T-helper 22 cell (primary cell): ENCODE data around the gene COMMD1.
"Not testable (repeated sequence)": the region's sequence is repeated elsewhere in the genome, so short reads cannot be mapped to it uniquely, and the experiment has no call there.

Source experiments
- DNase-seq: peaks from one replicate; pipeline ENCODE4 v3.0.0-alpha.2; 2020; ENCODE audit warnings: low read depth

Gene COMMD1

GRCh38 chr2:61924895-61925663 lies 19.6 kb downstream of the COMMD1 start:
- no peak for DNase-seq

- DNase-seq, result no peak
Observed at GRCh38 chr2:61926531-61927477, 21.3 kb downstream of the COMMD1 start.

GRCh38 chr2:61928826-61929461 lies 23.5 kb downstream of the COMMD1 start:
- DNase-seq, result no peak

GRCh38 chr2:61937098-61937497 lies 31.6 kb downstream of the COMMD1 start:
- DNase-seq, result no peak

GRCh38 chr2:61937886-61938285 lies 32.4 kb downstream of the COMMD1 start:
- DNase-seq, result no peak

GRCh38 chr2:61938511-61938910 lies 33.0 kb downstream of the COMMD1 start:
- DNase-seq, result no peak

GRCh38 chr2:61943251-61943650 lies 37.8 kb downstream of the COMMD1 start:
- DNase-seq, result no peak

- no peak for DNase-seq
Observed at GRCh38 chr2:61946666-61947065, 41.2 kb downstream of the COMMD1 start.

GRCh38 chr2:61948661-61949457 lies 43.4 kb downstream of the COMMD1 start:
- no peak for DNase-seq

GRCh38 chr2:61949458-61949713 lies 43.9 kb downstream of the COMMD1 start:
- no peak for DNase-seq

- no peak for DNase-seq
Observed at GRCh38 chr2:61949714-61950560, 44.5 kb downstream of the COMMD1 start.

- no peak for DNase-seq
Observed at GRCh38 chr2:61950571-61951315, 45.3 kb downstream of the COMMD1 start.

GRCh38 chr2:61951881-61952280 lies 46.4 kb downstream of the COMMD1 start:
- DNase-seq, result no peak

- DNase-seq, result no peak
Observed at GRCh38 chr2:61952288-61952687, 46.8 kb downstream of the COMMD1 start.

- not testable (repeated sequence) for DNase-seq
Observed at GRCh38 chr2:61954856-61955255, 49.4 kb downstream of the COMMD1 start.

GRCh38 chr2:61959381-61960293 lies 54.2 kb downstream of the COMMD1 start:
- DNase-seq, result no peak

GRCh38 chr2:61961231-61961901 lies 55.9 kb downstream of the COMMD1 start:
- DNase-seq, result no peak

- DNase-seq, result no peak
Observed at GRCh38 chr2:61962095-61962984, 56.9 kb downstream of the COMMD1 start.
